Osteoblast (primary cell): ENCODE measurements around the gene STAMBPL1. TPM values are rescaled to one million over a fixed set of nuclear protein-coding genes. Genes with fewer than 3 reads are reported as not detected.

Source experiments
- DNase-seq: peaks from one replicate; pipeline ENCODE4 v3.0.0; 2011; ENCODE audit warnings: low spot score, mixed read lengths; ENCODE audit not compliant: insufficient read length; ENCODE audit errors: missing footprints
- H2AFZ ChIP-seq: 2 replicates; pipeline ENCODE4 v1.6.0; 2011; ENCODE audit warnings: mild to moderate bottlenecking, low read length
- H3K27ac ChIP-seq: 2 replicates; pipeline ENCODE4 v1.5.1; 2011; ENCODE audit warnings: mild to moderate bottlenecking, low read depth, low read length, moderate library complexity
- H3K27me3 ChIP-seq: 2 replicates; pipeline ENCODE4 v1.6.0; 2012; ENCODE audit warnings: mild to moderate bottlenecking, control low read depth, inconsistent platforms, low read length, moderate library complexity; ENCODE audit not compliant: insufficient read depth
- H3K36me3 ChIP-seq: 2 replicates; pipeline ENCODE4 v1.5.1; 2011; ENCODE audit warnings: mild to moderate bottlenecking, low read length, control low read depth, moderate library complexity; ENCODE audit not compliant: insufficient read depth
- H3K4me1 ChIP-seq: 2 replicates; pipeline ENCODE4 v1.5.1; 2011; ENCODE audit warnings: mild to moderate bottlenecking, low read length, control low read depth, moderate library complexity; ENCODE audit not compliant: insufficient read depth
- H3K4me2 ChIP-seq: 2 replicates; pipeline ENCODE4 v1.6.0; 2011; ENCODE audit warnings: mild to moderate bottlenecking, low read length; ENCODE audit not compliant: insufficient read depth
- H3K4me3 ChIP-seq: fragments of 200-600 bp; sonication (generic); 3 replicates; pipeline ENCODE4 v1.5.1; 2012; ENCODE audit warnings: mild to moderate bottlenecking, low read length, inconsistent platforms; ENCODE audit not compliant: insufficient read depth
- H3K79me2 ChIP-seq: 2 replicates; pipeline ENCODE4 v1.6.0; 2012; ENCODE audit warnings: mild to moderate bottlenecking, low read length, control low read depth, inconsistent platforms; ENCODE audit not compliant: insufficient read depth
- H3K9me3 ChIP-seq: 2 replicates; pipeline ENCODE4 v1.5.1; 2011; ENCODE audit warnings: low read depth, low read length, control low read depth
- H4K20me1 ChIP-seq: 2 replicates; pipeline ENCODE4 v1.6.0; 2012; ENCODE audit warnings: mild to moderate bottlenecking, low read length, control low read depth; ENCODE audit not compliant: insufficient read depth
- CTCF ChIP-seq: IDR thresholded peaks from 2 replicates; pipeline ENCODE4 v1.5.1; 2011; ENCODE audit warnings: mild to moderate bottlenecking, low read depth, low read length, moderate library complexity; ENCODE audit errors: extremely low read depth
- total RNA-seq: library from RNA; depleted of rRNA; stranded (reverse); fragments of >200 nt; gene quantifications from 2 replicates; pipeline ENCODE4 v1.2.3, GENCODE V29; 2012

Gene STAMBPL1
- total RNA-seq, 1 donor: 11.6 TPM

- Histone ChIP-seq H2AFZ (no peak overlapping the region), H3K9me3 (no peaks in the 10 kb centered on the region), H3K79me2 (no peaks in the 10 kb centered on the region), H3K4me2 (no peak overlapping the region), H3K4me1 (peaks cover 22% of the 10 kb centered on the region), H4K20me1 (no peaks in the 10 kb centered on the region), H3K36me3 (peaks cover 16% of the 10 kb centered on the region), H3K4me3 (no peak overlapping the region), H3K27ac (no peak overlapping the region), H3K27me3 (no peaks in the 10 kb centered on the region)
- no peak for DNase-seq
- TF ChIP-seq CTCF: no peak
These were observed 35.7 kb downstream of the STAMBPL1 start for GRCh38 chr10:88915781-88916180.

- Histone ChIP-seq H3K27me3 (no peaks in the 10 kb centered on the region), H2AFZ (no peak overlapping the region), H3K4me2 (no peak overlapping the region), H3K4me3 (no peak overlapping the region), H3K79me2 (no peaks in the 10 kb centered on the region), H3K4me1 (peaks cover 22% of the 10 kb centered on the region), H3K9me3 (no peaks in the 10 kb centered on the region), H4K20me1 (no peaks in the 10 kb centered on the region), H3K27ac (no peak overlapping the region), H3K36me3 (peaks cover 16% of the 10 kb centered on the region)
- DNase-seq: no peak
- no peak for TF ChIP-seq CTCF
These were observed 36.2 kb downstream of the STAMBPL1 start for GRCh38 chr10:88916231-88916630.

GRCh38 chr10:88916986-88917385 is 36.9 kb downstream of the STAMBPL1 start:
- H4K20me1 ChIP-seq: no peaks in the 10 kb centered on the region
- no peaks in the 10 kb centered on the region for H3K27me3 ChIP-seq
- no peak overlapping the region for H2AFZ ChIP-seq
- no peaks in the 10 kb centered on the region for H3K79me2 ChIP-seq
- TF ChIP-seq CTCF: no peak
- no peak overlapping the region for H3K4me2 ChIP-seq
- H3K27ac ChIP-seq: no peak overlapping the region
- H3K36me3 ChIP-seq: peaks cover 16% of the 10 kb centered on the region
- peaks cover 22% of the 10 kb centered on the region for H3K4me1 ChIP-seq
- no peak for DNase-seq
- H3K4me3 ChIP-seq: no peak overlapping the region
- no peaks in the 10 kb centered on the region for H3K9me3 ChIP-seq

GRCh38 chr10:88918191-88918905 is 38.3 kb downstream of the STAMBPL1 start:
- H4K20me1 ChIP-seq: no peaks in the 10 kb centered on the region
- no peak for DNase-seq
- no peaks in the 10 kb centered on the region for H3K27me3 ChIP-seq
- H3K4me3 ChIP-seq: no peak overlapping the region
- no peak overlapping the region for H3K27ac ChIP-seq
- H2AFZ ChIP-seq: no peak overlapping the region
- H3K79me2 ChIP-seq: no peaks in the 10 kb centered on the region
- H3K4me2 ChIP-seq: no peak overlapping the region
- H3K36me3 ChIP-seq: peaks cover 15% of the 10 kb centered on the region
- no peak for TF ChIP-seq CTCF
- peaks cover 22% of the 10 kb centered on the region for H3K4me1 ChIP-seq
- no peaks in the 10 kb centered on the region for H3K9me3 ChIP-seq
